GM12878 (cell line): Measurements from ENCODE around the gene ANKRD37. TPM values are rescaled to one million over a fixed set of nuclear protein-coding genes. Genes with fewer than 3 reads are reported as not detected.

Experiments
- CHD1 ChIP-seq: IDR thresholded peaks from 2 replicates; pipeline ENCODE4 v1.6.1; 2012; ENCODE audit warnings: low read depth, low read length, improper control_type of control experiment
- CREM ChIP-seq: IDR thresholded peaks from 2 replicates; pipeline ENCODE4 v1.6.1; 2014; ENCODE audit warnings: antibody characterized with exemption, low read depth
- EGR1 ChIP-seq, 2 experiments: IDR thresholded peaks; 1 replicate in 1 of 2; 2 replicates in 1 of 2; pipeline ENCODE4 v1.6.1; 2011 to 2012; ENCODE audit warnings: low read depth in 2 of 2, low read length in 2 of 2, borderline replicate concordance in 1 of 2, mild to moderate bottlenecking in 1 of 2, moderate library complexity in 1 of 2
- FOS ChIP-seq: IDR thresholded peaks from 3 replicates; pipeline ENCODE4 v1.6.1; 2011; ENCODE audit warnings: borderline replicate concordance; ENCODE audit not compliant: insufficient read length; ENCODE audit errors: extremely low read depth
- GABPA ChIP-seq: IDR thresholded peaks from 2 replicates; pipeline ENCODE4 v1.6.1; 2014; ENCODE audit warnings: antibody characterized with exemption, low read depth, mild to moderate bottlenecking, inconsistent platforms
- IRF4 ChIP-seq: IDR thresholded peaks from 2 replicates; pipeline ENCODE4 v1.6.1; 2011; ENCODE audit warnings: low read depth, low read length
- KAT2A ChIP-seq: conservative IDR thresholded peaks from 2 replicates; pipeline ENCODE4 v1.6.1; 2011; ENCODE audit warnings: low read depth, low read length; ENCODE audit not compliant: control insufficient read depth
- LARP7 ChIP-seq: fragments of 450-650 bp; IDR thresholded peaks from 2 replicates; pipeline ENCODE4 v1.6.1; 2017; ENCODE audit warnings: mild to moderate bottlenecking
- NBN ChIP-seq: fragments of 450-650 bp; IDR thresholded peaks from 2 replicates; pipeline ENCODE4 v1.6.1; 2016
- POU2F2 ChIP-seq: IDR thresholded peaks from 3 replicates; pipeline ENCODE4 v1.6.1; 2011; ENCODE audit warnings: low read depth, mild to moderate bottlenecking, low read length, borderline replicate concordance
- RAD21 ChIP-seq: IDR thresholded peaks from 2 replicates; pipeline ENCODE4 v1.6.1; 2011; ENCODE audit warnings: mild to moderate bottlenecking, low read depth, low read length, moderate library complexity; ENCODE audit not compliant: insufficient read depth
- SMAD5 ChIP-seq: IDR thresholded peaks from 2 replicates; pipeline ENCODE4 v1.6.1; 2016; ENCODE audit warnings: antibody characterized with exemption, low read depth
- SMC3 ChIP-seq: IDR thresholded peaks from 2 replicates; pipeline ENCODE4 v1.6.1; 2011; ENCODE audit warnings: low read length, improper control_type of control experiment, borderline replicate concordance
- TARDBP ChIP-seq: IDR thresholded peaks from 2 replicates; pipeline ENCODE4 v1.6.1; 2016; ENCODE audit warnings: borderline replicate concordance
- ZNF207 ChIP-seq: fragments of 450-650 bp; IDR thresholded peaks from 2 replicates; pipeline ENCODE4 v1.6.1; 2014; ENCODE audit warnings: antibody characterized with exemption, mild to moderate bottlenecking, borderline replicate concordance
- ZNF274 ChIP-seq: IDR thresholded peaks from one replicate; pipeline ENCODE4 v1.8.0; 2011; ENCODE audit not compliant: insufficient read length, insufficient read depth
- polyA plus RNA-seq, 11 experiments: library from polyadenylated mRNA; depleted of rRNA in 4 of 11; unstranded in 6 of 11; stranded (reverse) in 5 of 11; fragments of >200 nt; fragmentation: Nextera tagmentation in 4 of 11; fragmentation: Illumina TruSeq in 1 of 11; extraction: Ambion mirVana in 4 of 11; extraction: Trizol in 1 of 11; gene quantifications; 1 replicate in 1 of 11; 2 replicates in 10 of 11; pipeline versions ENCODE4 v1.2.1 to v1.2.3, GENCODE V29; 2011 to 2016; ENCODE audit warnings: inconsistent platforms in 2 of 11, missing spikeins in 2 of 11, low read depth in 1 of 11
- total RNA-seq, 4 experiments: library from RNA; depleted of rRNA in 3 of 4; stranded (reverse); fragments of >200 nt in 3 of 4; fragmentation: Illumina TruSeq in 1 of 4; extraction: Trizol in 1 of 4; gene quantifications; 2 replicates each; pipeline versions ENCODE4 v1.2.1 to v1.2.3, GENCODE V29; 2013 to 2021
- TF ChIP-seq, protein P1 (sequence below): fragments of 450-650 bp; IDR thresholded peaks from 2 replicates; pipeline ENCODE4 v1.6.1; 2016; ENCODE audit warnings: mild to moderate bottlenecking, moderate library complexity, borderline replicate concordance
- TF ChIP-seq, protein P2 (sequence below): fragments of 150-350 bp; IDR thresholded peaks from 2 replicates; pipeline ENCODE4 v1.6.1; 2014; ENCODE audit warnings: mild to moderate bottlenecking, low read depth, low read length
- TF ChIP-seq, protein P3 (sequence below): IDR thresholded peaks from 2 replicates; pipeline ENCODE4 v1.6.1; 2011; ENCODE audit warnings: borderline replicate concordance, low read depth, mild to moderate bottlenecking, moderate library complexity, mixed read lengths, low read length; ENCODE audit not compliant: insufficient read depth; ENCODE audit errors: extremely low read length
- TF ChIP-seq, protein P4 (sequence below): fragments of 450-650 bp; IDR thresholded peaks from 2 replicates; pipeline ENCODE4 v1.6.1; 2017; ENCODE audit warnings: mild to moderate bottlenecking, moderate library complexity

Gene ANKRD37
- total and polyA plus RNA-seq, 10 of the 15 experiments (the other 5 are each of a cell fraction or from before 2014, with no cell fraction given): 10.6 to 67.9 (median 24.2) TPM

DNA sequence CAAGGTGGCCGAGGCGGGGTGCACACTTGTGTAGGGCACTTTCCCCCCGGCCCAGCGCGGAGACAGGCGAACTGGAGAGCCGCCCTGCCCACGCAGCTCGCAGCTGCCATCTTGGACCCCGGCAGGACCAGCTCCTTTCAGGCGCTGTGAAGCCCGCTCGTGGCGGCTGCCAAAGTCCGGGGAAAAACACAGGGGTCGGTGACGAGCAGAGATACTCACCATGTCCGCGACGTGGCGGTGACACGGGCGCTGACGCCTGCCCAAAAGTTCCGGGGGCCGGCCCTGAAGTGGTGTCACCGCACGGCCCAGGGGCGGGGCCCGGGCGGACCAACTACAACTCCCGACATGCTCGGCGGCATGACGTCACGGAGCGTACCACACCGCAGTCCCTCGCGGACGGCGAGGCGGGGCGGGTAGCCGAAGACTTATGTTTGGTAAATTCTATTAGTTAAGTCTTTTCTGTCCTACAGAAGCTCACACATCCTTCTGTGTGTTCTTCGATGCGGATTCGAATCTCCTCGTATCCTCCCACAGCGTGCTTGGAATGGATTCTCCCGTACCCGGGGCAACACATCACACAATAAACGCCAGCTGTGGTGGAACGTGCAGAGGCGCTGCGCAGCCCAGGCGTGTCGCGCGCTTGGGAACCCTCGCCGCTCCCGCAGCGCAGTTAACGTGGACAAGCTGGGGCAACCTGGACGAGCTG is 29.2 kb downstream of the ANKRD37 start, which contains the start of gene UFSP2 (continued):
- TF ChIP-seq GABPA (no peak), CREM (peak; percentile 99), LARP7 (peak; percentile 81), TARDBP (no peak), IRF4 (no peak), FOS (no peak), RAD21 (0 out of 2 replicates have a peak, but pooled peaks have one; percentile 4), NBN (peak; percentile 99), KAT2A (no peak), EGR1 (IDR thresholded peaks at IDR 0.05; ENCODE audit: borderline replicate concordance in 1 of 2, low read depth in 2 of 2, low read length in 2 of 2) (peak in 1 of 2 experiments; percentile 85; a peak in 2 of 3 replicates), POU2F2 (peak; percentile 44; the same call in 1 of the 3 replicates), ZNF274 (no peak), SMAD5 (no peak), SMC3 (no peak), ZNF207 (peak; percentile 97), CHD1 (peak; percentile 99)
- TF ChIP-seq, protein P1, sequence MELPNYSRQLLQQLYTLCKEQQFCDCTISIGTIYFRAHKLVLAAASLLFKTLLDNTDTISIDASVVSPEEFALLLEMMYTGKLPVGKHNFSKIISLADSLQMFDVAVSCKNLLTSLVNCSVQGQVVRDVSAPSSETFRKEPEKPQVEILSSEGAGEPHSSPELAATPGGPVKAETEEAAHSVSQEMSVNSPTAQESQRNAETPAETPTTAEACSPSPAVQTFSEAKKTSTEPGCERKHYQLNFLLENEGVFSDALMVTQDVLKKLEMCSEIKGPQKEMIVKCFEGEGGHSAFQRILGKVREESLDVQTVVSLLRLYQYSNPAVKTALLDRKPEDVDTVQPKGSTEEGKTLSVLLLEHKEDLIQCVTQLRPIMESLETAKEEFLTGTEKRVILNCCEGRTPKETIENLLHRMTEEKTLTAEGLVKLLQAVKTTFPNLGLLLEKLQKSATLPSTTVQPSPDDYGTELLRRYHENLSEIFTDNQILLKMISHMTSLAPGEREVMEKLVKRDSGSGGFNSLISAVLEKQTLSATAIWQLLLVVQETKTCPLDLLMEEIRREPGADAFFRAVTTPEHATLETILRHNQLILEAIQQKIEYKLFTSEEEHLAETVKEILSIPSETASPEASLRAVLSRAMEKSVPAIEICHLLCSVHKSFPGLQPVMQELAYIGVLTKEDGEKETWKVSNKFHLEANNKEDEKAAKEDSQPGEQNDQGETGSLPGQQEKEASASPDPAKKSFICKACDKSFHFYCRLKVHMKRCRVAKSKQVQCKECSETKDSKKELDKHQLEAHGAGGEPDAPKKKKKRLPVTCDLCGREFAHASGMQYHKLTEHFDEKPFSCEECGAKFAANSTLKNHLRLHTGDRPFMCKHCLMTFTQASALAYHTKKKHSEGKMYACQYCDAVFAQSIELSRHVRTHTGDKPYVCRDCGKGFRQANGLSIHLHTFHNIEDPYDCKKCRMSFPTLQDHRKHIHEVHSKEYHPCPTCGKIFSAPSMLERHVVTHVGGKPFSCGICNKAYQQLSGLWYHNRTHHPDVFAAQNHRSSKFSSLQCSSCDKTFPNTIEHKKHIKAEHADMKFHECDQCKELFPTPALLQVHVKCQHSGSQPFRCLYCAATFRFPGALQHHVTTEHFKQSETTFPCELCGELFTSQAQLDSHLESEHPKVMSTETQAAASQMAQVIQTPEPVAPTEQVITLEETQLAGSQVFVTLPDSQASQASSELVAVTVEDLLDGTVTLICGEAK: peak; percentile 63
- TF ChIP-seq, protein P2, sequence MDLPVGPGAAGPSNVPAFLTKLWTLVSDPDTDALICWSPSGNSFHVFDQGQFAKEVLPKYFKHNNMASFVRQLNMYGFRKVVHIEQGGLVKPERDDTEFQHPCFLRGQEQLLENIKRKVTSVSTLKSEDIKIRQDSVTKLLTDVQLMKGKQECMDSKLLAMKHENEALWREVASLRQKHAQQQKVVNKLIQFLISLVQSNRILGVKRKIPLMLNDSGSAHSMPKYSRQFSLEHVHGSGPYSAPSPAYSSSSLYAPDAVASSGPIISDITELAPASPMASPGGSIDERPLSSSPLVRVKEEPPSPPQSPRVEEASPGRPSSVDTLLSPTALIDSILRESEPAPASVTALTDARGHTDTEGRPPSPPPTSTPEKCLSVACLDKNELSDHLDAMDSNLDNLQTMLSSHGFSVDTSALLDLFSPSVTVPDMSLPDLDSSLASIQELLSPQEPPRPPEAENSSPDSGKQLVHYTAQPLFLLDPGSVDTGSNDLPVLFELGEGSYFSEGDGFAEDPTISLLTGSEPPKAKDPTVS: 0 out of 2 replicates have a peak, but pooled peaks have one; percentile 30
- TF ChIP-seq, protein P3, sequence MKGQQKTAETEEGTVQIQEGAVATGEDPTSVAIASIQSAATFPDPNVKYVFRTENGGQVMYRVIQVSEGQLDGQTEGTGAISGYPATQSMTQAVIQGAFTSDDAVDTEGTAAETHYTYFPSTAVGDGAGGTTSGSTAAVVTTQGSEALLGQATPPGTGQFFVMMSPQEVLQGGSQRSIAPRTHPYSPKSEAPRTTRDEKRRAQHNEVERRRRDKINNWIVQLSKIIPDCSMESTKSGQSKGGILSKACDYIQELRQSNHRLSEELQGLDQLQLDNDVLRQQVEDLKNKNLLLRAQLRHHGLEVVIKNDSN: no peak
- TF ChIP-seq, protein P4, sequence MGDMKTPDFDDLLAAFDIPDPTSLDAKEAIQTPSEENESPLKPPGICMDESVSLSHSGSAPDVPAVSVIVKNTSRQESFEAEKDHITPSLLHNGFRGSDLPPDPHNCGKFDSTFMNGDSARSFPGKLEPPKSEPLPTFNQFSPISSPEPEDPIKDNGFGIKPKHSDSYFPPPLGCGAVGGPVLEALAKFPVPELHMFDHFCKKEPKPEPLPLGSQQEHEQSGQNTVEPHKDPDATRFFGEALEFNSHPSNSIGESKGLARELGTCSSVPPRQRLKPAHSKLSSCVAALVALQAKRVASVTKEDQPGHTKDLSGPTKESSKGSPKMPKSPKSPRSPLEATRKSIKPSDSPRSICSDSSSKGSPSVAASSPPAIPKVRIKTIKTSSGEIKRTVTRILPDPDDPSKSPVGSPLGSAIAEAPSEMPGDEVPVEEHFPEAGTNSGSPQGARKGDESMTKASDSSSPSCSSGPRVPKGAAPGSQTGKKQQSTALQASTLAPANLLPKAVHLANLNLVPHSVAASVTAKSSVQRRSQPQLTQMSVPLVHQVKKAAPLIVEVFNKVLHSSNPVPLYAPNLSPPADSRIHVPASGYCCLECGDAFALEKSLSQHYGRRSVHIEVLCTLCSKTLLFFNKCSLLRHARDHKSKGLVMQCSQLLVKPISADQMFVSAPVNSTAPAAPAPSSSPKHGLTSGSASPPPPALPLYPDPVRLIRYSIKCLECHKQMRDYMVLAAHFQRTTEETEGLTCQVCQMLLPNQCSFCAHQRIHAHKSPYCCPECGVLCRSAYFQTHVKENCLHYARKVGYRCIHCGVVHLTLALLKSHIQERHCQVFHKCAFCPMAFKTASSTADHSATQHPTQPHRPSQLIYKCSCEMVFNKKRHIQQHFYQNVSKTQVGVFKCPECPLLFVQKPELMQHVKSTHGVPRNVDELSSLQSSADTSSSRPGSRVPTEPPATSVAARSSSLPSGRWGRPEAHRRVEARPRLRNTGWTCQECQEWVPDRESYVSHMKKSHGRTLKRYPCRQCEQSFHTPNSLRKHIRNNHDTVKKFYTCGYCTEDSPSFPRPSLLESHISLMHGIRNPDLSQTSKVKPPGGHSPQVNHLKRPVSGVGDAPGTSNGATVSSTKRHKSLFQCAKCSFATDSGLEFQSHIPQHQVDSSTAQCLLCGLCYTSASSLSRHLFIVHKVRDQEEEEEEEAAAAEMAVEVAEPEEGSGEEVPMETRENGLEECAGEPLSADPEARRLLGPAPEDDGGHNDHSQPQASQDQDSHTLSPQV: no peak
